Stimulated activated CD4-positive, alpha-beta T cell treated with anti-CD3 and anti-CD28 coated beads, TNF-alpha, amount 100 ng/mL, for 1 hour (primary cell): ENCODE results near the gene TEX52.
"Not testable (repeated sequence)": the region's sequence is repeated elsewhere in the genome, so short reads cannot be mapped to it uniquely, and the experiment has no call there.

Experiments
- DNase-seq, 3 donors: peaks; one replicate each; pipeline ENCODE4 v3.0.0-alpha.2; 2020; ENCODE audit warnings: low read depth in 3 of 3, low spot score in 1 of 3

Gene TEX52

DNA sequence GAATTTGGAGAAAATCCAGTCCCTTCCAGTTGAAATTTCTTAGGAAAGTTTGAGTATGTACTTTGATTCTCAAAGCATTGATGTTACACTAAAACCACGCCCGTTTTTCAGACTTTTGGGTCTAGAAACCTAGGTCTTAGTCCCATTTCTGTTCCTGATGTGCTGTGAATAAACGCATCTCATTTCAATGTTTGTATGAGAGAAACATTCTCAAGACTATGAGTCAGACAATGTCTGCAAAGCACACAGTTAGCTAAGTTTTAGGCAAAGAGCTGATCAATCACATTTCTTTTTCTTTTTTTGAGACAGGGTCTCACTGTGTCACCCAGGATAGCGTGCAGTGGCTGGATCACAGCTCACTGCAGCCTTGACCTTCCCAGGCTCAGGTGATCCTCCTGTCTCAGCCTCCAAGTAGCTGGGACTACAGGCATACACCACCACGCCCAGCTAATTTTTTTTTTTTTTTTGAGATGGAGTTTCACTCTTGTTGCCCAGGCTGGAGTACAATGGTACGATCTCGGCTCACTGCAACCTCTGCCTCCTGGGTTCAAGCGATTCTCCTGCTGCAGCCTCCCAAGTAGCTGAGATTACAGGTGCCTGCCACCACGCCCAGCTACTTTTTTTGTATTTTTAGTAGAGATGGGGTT, 12.3 kb upstream of the TEX52 start:
- DNase-seq = not testable (repeated sequence)

GRCh38 chr12:2864198-2864597, 7.4 kb upstream of the TEX52 start:
- DNase-seq = no peak

DNA sequence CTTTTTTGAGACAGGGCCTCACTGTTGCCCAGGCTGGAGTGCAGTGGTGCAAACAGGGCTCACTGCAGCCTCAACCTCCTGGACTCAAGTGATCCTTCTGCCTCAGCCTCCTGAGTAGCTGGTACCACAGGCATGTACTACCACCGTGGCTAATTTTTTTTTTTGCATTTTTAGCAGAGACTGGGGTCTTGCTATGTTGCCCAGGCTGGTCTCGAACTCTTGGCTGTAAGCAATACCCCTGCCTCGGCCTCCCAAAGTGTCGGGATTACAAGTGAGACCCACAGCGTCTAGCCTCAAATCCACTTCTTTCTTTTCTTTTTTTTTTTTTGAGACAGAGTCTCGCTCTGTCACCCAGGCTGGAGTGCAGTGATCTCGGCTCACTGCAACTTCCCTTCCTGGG, 6.6 kb upstream of the TEX52 start:
- not testable (repeated sequence) for DNase-seq

DNA sequence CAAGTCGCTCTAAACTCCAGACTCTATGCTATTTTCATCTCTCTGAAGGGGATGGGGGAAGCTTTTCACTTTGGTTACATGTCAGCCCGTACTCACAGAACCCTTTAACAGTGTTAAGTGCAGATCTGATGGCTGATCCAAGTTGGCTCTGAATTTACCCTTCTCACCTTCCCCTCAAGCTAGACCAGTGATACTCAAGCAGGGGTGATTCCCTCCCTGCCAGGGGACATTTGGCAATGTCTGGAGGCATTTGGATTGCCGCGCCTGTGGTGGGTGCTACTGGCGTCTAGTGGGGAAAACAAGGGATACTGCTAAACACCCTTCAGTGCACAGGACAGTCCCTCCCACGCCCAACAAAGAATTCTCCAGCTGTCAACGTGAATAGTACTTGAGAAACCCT, 6.0 kb upstream of the TEX52 start:
- no peak for DNase-seq

DNA sequence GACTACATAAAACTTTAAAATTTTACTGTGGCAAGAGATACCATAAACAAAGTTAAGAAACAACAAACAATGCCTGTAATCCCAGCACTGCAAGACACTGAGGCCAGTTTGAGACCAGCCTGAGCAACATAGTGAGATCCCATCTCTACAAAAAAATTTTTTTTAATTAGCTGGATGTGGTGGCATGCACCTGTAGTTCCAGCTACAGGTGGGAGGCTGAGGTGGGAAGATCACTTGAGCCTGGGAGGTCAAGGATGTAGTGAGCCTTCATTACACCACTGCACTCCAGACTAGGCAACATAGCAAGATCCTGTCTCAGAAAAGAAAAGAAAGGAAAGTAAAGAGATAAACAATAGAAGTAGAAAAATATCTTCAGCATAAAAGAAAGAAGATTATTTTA, 3.3 kb upstream of the TEX52 start:
- DNase-seq = no peak

GRCh38 chr12:2858944-2859421, 2.1 kb upstream of the TEX52 start:
- DNase-seq = no peak

DNA sequence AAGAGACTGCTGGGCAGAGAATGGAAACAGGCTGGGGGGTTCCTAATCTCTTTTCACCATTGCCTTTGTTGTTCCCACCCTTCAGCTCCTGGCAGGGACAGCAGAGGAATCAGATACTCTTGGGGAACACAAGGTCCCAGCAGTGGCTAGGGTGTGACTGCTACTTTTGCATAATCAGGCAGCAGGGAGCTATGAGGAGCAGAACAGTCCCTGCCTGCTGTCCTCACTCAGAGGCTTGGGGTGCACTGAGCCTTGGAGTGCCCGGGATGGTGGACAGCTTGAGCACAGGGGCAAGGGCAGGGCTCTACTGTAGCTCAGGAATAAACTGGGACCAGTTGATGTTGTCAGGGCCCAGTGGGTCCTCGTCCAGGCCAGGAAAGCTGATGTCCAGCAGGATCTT, 1.5 kb upstream of the TEX52 start:
- DNase-seq = no peak

GRCh38 chr12:2857576-2857975, 737 bp upstream of the TEX52 start:
- DNase-seq = no peak

- no peak for DNase-seq
Measured at GRCh38 chr12:2856051-2856450, 788 bp downstream of the TEX52 start.

DNA sequence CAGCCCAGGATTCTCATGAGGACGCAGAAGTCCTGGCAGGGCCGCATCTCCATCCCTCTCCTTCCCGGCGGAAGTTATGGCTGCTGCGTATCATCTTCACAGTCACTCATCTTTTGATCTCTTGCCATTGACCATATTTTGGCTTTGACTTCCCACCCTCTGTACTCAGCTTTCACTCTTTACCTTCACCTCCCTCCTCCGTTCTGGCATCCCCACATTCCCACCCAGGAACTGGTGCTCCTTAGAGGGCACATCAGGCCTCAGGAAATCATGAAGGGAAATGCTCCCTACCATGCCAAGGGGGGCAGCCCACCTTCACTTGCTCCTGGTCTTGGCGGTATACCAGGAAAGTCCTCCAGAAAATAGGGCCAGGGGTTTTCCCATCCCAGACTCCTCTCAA, 1.3 kb downstream of the TEX52 start:
- DNase-seq = no peak

GRCh38 chr12:2854669-2855453, 2.0 kb downstream of the TEX52 start:
- no peak for DNase-seq

DNA sequence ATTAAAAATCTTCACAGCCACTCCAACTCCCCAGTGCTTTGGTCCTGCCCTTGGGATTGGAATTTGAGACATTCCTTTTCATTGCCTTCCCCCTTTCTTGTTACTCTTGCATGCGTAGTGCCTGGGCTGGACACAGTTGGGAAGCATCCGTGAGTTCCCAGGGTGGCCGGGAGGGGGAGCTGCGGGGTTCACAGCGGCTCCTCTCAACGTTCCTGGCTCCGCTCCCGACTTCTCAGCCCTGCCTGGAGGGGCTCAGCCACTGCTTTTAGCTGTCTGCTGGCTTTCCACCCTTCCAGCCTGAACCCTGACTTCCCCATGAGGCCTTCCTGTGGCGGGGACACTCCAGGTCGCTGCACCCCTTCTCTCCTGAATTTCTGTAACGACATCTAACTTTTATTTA, 3.2 kb downstream of the TEX52 start:
- peak in 1 of 3 donors; percentile 41 for DNase-seq

- DNase-seq = no peak
Measured at GRCh38 chr12:2851931-2852330, 4.9 kb downstream of the TEX52 start.

- no peak for DNase-seq
Measured at GRCh38 chr12:2845280-2845679, 11.6 kb downstream of the TEX52 start.

- DNase-seq = no peak
Measured at GRCh38 chr12:2844786-2845185, 12.1 kb downstream of the TEX52 start.

DNA sequence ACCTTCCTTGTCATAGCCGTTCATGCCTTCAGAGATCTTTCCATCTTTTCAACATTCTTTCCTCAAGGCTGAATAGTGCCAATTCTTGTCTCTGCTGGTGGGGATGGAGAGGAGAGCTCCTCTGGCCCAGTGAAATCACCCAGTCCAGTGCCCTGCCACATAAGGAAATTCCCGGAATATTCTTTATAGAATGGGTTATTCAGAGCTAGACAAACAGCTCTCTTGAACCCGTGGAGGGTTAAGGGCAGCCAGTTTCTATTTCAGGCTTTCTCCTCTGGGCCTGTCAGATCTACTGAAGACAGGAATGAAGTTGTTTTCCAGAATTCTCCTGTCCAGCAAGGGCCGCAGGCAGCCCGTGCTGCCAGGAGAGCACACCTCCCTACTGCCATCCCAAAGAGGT, 13.9 kb downstream of the TEX52 start:
- DNase-seq = no peak

DNA sequence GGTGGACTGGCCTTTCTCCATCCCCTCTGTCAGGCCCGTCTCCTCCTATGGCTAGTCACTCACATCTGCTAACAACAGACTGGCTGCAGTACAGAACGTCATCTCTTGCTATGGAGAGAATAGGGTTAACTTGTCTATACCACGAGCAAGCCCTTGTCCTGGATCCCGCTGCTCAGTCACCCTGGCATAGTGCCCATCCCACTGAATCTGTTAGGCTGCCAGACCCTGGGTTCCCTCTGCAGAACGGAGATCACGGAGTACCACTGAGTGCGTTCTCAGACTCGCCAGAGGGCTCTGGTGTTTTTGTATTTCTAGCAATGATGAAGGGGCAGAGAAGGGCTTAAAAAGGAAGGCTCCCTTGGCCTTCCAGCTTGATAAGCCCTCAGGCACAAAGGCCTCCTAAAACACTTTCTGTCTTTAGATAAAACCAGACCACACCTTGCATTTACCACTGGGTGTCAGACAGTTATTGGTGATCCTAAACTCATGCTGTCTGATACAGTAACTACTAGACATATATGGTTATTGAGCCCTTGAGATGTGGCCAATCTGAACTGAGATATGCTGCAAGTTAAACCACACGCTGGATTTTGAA, 15.7 kb downstream of the TEX52 start:
- DNase-seq = no peak

- DNase-seq = no peak
Measured at GRCh38 chr12:2836574-2836973, 20.3 kb downstream of the TEX52 start.

- no peak for DNase-seq
Measured at GRCh38 chr12:2835691-2836403, 21.0 kb downstream of the TEX52 start.

DNA sequence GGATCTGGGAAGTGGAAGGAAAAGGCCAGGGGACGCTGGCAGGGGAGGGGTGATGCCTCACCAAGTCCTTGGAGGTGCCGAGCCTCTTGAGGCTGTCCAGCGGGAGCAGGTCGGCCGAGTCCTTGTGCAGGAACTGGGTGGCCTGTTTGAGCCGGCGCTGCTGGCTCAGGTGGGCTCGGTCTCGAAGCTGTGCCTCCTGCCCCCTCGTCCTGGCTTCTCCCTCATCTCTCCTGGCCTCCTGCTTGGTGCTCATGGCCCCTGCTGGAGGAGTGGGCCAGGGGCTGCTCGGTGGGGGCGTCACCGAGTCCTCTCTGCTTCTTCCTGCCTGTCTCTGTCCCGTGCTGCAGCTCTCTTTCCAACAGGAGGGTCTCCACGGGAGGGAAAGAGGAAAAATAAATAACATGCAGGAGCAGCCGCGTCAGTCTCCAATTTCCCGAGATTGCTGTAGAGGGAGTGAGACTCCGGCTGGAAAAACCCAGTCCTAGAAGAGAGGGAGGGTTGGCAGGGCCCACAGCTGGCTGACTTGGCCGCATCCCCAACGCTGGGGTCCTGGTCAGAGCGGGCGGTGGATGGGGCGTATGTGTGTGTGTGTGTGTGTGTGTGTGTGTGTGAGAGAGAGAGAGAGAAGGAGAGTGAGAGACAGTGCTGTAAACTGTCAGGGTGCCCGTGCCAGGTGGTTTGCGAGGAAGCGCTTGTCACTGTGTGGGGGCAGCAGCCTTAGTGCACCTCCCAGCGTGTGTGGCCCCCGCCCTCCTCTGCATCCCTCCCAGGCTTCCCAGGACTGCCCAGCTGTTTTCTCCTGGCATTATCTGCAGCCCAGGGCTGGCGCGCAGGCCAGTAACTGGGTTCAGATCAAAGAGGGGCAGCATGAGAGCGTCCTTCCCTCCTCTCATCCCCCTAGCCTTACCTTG, 22.0 kb downstream of the TEX52 start, which contains the start of gene NRIP2:
Gene NRIP2 (minus strand): TSS at position 455 of the 911 bp plus-strand sequence. CDS start 52 bp downstream, at position 403.
- no peak for DNase-seq
